GM12872 (cell line): Measurements from ENCODE around the gene ZYG11B.

Experiments used
- TF ChIP-seq, protein P1 (sequence below): IDR thresholded peaks from 3 replicates; pipeline ENCODE4 v1.5.1; 2011; ENCODE audit warnings: low read depth, mild to moderate bottlenecking, low read length, moderate library complexity; ENCODE audit not compliant: insufficient read depth

The ZYG11B gene

DNA sequence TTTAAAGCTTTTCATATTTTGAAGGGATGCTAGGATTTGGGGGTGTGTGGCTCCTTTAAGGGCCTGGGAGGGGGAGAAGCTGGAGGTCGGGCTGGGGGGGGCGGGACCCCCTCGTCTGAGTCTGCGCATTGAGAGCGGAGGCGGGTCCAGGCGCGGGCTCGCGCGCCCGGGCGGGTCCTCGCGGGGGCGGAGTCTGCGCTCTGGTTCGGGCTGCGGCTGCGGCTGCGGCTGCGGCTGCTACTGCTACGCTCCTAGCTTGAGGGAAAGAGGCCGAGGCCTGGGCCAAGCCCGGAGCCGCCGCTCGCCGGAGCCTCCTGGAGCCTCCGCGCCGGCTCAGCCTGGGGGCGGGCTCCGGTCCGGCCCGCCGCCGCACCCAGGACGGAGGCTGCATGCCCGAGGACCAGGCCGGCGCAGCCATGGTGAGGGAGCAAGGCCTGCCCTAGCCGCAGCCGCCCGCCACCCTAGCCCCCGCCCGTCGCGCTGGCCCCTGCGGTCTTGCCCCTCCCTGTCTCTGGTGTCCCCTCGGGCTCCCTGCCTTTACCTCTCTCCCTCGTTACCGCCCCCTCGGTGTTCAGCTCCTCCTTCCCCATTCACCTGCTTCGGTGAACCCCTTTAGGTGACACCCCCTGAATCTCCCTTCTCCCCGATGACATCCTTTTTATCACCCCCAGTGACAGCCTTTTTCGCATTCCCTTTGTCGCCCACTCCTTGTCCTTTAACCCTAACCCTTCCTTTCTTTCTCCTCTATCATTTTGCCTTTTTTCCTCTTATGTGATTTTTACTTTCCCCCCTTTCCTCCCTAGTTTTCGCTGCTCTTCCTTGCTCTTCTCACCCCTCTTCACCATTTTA, at the start of gene ZYG11B:
Gene ZYG11B, plus strand, starts transcription at position 189 of the 849 bp plus-strand sequence. Its CDS starts 201 bp downstream, at position 390.
- TF ChIP-seq, protein P1, sequence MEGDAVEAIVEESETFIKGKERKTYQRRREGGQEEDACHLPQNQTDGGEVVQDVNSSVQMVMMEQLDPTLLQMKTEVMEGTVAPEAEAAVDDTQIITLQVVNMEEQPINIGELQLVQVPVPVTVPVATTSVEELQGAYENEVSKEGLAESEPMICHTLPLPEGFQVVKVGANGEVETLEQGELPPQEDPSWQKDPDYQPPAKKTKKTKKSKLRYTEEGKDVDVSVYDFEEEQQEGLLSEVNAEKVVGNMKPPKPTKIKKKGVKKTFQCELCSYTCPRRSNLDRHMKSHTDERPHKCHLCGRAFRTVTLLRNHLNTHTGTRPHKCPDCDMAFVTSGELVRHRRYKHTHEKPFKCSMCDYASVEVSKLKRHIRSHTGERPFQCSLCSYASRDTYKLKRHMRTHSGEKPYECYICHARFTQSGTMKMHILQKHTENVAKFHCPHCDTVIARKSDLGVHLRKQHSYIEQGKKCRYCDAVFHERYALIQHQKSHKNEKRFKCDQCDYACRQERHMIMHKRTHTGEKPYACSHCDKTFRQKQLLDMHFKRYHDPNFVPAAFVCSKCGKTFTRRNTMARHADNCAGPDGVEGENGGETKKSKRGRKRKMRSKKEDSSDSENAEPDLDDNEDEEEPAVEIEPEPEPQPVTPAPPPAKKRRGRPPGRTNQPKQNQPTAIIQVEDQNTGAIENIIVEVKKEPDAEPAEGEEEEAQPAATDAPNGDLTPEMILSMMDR = no peak

DNA sequence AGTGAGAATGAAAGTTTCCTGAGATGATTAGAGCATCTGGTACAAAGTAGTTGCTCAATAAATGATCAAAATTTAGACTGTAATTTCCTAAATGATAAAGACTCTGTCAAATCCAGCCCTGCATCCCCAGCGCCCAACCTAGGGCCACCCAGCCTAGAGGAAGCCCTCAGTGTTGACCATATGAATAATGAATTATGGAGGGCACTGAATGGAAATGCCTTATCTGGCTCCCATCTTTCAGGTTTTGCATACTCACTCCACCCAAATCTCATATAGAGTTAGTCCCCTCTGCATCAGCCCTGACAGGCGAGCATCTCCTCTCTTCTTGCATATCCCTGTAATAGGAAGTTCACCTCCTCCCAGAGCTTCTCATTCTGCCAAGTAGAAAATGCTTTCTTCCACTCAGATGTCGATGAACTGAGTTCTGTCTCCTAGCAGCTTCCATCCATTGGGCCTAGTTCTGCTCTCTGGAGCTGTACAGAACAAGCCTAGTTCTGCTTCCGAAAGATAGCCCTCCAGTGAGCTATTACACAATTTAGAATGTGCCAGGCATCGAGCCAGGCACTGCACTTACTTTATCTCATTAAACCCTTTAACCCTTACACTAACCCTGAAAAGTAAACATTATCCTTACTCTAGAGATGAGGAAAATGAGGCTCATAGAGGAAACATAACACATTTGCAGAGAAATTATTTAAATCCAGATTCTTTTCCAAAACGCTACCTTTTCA, 49.0 kb upstream of the ZYG11B start:
- TF ChIP-seq, protein P1 = no peak

DNA sequence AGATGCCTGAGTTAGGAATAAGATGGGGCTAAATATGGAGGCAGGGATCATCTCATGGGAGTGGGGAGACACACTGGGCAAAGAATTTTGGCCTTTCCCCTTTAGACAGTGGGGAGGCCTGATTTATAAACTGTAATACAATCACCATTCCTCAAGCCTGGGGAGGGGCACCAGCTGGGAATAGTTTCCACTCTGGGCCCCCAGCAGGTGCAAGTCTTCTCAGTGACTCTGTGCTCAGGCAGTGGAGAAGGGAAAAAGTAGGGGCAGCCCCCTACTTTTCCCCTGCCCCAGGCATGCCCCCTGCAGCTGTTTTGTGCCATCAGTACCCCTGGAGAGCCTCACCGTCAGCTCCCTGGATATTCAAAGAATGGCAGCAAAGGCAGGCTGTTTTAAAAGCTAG, 47.2 kb upstream of the ZYG11B start:
- TF ChIP-seq, protein P1 = no peak

DNA sequence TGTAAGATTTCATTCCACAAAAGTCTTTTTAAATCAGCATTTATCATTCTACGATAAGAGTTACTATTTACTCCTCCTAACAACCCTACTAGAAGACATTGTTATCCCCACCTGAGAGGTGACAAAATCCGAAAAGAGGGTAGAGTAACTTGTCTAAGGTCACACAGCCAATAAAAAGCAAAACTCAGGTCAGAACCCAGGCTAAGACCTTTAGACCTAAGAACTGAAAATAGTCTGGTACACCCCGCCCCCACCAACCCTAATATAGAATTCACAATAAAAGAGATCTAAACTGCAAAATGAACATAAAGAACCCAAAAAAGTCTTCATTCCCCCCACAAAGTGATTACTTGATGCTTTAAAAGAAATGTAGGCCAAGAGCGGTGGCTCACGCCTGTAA, 46.8 kb upstream of the ZYG11B start:
- TF ChIP-seq, protein P1 = no peak

DNA sequence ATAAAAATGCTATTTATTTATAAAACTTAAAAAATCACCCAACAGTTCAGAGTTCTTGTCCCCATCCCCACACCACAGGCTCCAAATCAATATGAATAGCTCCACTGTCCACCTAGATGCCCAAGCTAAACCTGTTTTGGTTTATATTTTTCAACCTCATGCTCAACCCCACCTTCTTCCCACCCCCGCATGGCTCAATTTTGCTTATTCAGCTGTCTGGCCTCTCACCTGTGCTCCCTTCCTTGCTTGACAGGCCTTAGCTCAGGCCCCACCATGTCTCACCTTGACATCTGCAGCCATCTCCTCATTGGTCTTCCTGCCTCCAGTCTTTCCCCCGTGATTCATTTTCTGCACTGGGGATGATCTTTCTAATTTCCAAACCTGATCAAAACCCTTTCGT, 45.9 kb upstream of the ZYG11B start:
- TF ChIP-seq, protein P1 = no peak

DNA sequence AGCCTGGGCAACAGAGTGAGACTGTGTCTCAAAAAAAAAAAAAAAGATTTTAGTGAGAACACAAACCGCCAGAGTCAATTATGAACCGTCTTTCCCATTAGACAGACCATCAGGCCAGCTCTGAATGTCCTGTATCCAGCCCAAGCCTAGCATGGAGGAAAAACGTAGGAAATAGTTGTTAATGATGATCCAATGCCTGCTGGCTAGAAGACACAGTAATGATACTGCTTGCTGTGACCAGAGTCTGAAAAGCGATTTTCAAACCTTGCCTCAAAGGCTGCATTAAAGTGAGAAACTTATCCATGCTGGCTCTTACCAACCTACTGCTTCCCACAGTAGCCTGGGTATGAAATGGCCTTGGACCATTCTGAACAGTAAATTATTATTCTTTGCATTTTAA, 45.1 kb upstream of the ZYG11B start:
- TF ChIP-seq, protein P1 = no peak

DNA sequence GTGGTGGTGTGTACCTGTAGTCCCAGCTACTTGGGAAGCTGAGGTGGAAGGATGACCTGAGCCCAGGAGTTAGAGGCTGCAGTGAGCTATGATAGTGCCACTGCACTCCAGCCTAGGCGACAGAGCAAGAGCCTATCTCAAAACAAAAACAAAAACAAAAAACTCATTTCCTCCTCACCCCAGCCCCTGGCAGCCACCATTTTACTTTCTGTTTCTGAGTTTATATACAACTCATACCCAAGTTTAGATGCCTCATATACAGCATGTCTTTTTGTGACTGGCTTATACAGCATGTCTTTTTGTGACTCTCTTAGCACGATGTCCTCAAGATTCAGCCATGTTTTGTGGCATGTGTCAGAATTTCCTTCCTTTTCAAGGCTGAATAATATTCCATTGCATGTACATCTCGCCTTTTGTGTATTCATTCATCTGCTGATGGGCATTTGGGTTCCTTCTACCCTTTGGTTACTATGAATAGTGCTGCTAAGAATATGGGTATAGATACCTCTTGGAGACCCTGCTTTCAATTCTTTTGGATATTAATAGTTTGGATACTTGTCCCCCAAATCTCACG, 42.8 kb upstream of the ZYG11B start:
- TF ChIP-seq, protein P1 = no peak
